Measurements from ENCODE around the gene SDHD.

DNA sequence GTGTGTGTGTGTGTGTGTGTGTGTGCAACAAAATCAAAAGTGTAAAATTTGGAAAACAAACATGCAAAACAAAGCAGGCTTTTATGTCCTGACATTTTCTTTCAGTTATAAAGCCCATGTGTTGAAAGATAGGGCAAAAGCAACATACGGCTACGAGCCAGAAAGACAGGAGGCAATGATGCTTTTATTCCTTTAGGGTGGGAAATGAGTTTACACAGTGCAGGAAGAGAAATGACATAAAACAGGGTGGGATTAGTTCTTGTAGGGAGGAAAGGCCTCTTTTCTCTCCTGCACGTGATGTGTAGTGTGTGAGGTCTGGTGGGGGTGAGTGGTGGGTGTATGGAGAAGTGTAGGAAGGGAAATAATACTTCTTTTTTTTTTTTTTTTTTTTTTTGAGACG lies 47.8 kb downstream of the SDHD start:
- TF ChIP-seq CTCF (IDR thresholded peaks at IDR 0.05) = no peak
- TF ChIP-seq POLR2A (IDR thresholded peaks at IDR 0.05) = no peak
- TF ChIP-seq POLR2AphosphoS5 (IDR thresholded peaks at IDR 0.05) = no peak
